ENCODE data around the gene RGL4.
"Not testable (repeated sequence)": the region's sequence is repeated elsewhere in the genome, so short reads cannot be mapped to it uniquely, and the experiment has no call there.

Gene RGL4, protein sequence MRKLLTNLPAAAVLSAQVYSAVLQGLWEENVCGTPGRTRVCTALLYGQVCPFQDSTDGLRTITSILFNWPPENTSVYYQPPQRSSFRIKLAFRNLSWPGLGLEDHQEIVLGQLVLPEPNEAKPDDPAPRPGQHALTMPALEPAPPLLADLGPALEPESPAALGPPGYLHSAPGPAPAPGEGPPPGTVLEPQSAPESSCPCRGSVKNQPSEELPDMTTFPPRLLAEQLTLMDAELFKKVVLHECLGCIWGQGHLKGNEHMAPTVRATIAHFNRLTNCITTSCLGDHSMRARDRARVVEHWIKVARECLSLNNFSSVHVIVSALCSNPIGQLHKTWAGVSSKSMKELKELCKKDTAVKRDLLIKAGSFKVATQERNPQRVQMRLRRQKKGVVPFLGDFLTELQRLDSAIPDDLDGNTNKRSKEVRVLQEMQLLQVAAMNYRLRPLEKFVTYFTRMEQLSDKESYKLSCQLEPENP

DNA sequence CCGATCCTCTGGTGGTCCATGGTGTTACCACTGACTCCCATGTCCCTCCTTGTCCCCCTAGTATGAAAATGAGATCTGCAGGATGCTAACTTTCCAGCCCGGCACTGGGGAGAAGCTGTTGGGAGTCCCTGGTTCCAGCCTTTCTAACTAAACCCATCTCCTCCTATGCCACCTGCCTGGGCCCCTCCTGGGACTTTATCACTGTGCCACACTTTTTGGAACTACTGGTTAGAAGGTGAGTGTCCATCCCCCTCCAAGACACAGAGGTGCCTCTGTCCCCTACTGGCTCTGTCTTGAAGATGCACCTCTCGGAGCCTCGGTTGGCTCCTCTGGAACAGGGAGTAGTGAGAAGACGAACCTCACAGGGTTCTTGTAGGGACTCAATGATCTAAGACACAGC lies at the start of gene RGL4:
RGL4 (plus strand) TSS at position 301 of the 400 bp plus-strand sequence. CDS start 1,018 bp downstream, outside the sequence.
- no peak for DNase-seq

DNA sequence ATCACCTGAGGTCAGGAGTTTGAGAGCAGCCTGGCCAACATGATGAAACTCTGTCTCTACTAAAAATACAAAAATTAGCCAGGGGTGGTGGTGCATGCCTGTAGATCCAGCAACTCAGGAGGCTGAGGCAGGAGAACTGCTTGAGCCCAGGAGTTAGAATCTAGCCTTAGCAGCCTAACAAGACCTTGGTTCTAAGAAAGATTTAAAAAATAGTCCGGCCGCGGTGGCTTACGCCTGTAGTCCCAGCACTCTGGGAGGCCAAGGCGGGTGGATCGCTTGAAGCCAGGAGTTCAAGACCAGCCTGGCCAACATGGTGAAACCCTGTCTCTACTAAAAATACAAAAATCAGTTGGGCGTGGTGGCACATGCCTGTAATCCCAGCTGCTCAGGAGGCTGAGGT lies 44.3 kb upstream of the RGL4 start:
- DNase-seq = not testable (repeated sequence)

DNA sequence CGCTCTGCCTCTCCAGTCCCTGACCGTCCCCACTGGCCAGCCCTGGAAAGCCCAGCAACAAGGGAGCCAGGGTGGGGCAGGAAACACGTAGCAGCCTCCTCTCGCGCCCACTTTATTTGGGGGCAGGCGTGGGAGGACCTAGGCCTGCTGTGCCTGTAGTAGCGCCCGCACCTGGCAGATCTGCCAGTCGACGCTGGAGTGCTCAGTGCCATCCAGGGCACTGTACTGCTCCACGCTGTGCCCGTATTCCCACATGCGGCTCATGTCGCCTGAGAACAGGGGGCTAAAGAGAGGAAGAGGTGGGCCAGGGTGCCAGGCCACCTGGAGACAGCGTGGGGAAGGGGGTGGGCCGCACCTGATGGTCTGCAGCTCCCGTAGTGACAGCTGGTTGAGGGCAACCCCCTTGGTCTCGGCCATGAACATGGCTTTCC lies 41.7 kb upstream of the RGL4 start:
- DNase-seq = no peak

DNA sequence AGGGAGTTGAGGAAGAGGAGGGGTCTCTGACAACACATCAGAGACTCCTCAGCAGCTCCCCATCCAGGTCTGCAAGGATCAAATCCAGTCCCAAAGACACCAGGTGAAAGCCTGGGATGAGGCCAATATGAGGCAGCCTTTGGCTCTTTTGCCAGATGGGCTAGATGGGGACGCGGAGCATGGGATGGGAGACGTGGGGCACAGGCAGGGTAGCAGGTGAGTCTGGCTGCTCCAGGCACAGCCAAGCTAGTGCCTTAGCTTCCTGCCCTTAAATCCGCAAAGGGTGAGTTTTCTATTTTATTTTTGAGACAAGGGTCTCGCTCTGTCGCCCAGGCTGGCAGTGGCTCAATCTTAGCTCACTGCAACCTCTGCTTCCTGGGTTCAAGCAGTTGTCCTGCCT lies 39.1 kb upstream of the RGL4 start:
- DNase-seq = no peak

DNA sequence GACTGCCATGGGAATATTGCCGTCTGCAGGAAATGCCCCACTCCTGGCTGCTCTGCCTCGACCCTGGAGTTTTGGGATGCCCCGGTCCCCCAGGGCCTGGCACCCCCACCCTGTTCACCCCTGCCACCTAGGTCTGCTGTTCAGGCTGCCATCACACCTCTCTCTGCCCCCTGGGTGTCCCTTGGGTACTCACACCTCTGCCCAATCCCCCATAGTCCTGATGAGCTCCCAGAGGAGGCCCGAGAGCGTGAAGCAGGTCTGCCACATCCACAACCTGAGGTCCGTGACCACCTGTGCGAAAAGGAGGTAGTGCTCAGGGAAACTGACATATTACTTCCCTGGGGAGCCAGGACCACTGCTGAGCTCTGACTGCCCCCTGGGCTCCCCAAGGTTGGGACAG lies 38.5 kb upstream of the RGL4 start:
- no peak for DNase-seq

DNA sequence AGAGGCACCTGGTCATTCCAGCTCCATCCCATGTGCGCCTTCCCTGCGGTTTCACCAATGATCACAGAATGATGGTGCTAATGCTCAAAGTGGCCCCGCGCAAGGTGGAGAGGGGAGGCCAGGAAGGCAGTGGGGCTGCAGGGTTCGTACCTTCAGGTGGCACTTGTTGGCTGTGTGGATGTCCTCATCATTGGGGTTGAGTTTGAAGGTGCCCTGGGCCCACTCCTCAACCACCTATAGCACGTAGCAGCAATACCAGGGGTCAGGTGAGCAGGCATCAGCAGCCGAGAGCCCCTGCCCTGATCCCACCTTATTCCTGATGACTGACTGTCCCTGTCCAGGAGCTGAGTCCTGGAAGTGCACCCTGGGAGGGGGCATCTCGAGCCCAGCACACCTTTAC lies 38.1 kb upstream of the RGL4 start:
- DNase-seq = no peak

DNA sequence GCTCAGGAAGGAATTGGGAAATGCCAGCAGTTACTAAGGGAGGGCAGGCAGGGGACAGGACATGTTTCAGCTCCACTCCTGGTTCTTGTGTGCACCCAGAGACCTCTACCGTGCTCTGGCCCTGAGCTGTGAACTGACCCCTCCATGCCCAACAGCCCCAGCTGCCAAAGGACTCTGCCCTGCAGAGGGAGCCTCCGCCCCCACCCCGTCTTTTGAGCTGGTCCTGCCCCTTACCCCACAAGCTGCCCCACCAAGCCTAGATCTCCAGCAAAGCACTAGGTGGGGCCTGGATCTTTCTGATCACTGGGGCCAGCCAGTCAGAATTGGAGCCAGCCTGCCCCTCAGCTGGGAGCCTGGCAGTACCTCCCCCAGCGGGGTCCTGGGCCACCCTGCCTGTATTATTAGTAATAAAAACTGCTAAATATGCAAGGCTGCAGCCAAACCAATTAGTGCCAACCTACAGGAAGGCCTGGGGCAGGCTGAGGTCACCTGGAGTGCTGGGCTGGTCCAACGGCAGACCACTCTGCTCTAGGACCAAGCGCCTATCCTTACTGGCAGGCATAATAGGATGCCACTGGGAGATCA lies 34.8 kb upstream of the RGL4 start:
- no peak for DNase-seq

DNA sequence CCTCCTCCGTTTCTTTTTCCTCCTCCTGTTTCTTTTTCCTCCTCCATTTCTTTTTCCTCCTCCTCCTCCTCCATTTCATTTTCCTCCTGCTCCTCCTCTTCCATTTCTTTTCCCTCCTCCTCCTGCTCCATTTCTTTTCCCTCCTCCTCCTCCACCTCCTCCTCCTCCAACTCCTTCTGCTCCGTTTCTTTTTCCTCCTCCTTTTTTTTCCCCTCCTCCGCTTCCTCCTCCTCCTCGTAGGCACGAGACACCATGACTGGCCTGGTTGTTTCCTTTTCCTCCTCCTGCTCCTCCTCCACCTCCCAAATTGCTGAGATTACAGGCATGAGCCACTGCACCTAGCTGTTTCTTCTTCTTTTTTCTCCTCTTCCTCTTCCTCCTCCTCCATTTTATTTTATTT lies 33.1 kb upstream of the RGL4 start:
- DNase-seq = no peak

DNA sequence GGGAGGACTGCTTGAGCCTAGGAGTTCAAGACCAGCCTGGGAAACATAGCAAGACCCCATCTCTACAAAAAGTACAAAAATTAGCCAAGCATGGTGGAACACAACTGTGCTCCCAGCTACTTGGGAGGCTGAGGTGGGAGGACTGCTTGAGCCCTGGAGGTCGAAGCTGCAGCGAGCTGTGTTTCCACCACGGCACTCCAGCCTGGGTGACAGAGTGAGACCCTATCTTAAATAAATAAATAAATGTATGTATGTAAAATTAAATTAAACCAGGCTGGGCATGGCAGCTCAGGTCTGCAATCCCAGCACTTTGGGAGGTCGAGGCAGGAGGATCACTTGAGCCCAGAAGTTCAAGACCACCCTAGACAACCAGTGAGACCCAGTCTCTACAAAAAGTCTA lies 30.4 kb upstream of the RGL4 start:
- DNase-seq = peak; percentile 4

DNA sequence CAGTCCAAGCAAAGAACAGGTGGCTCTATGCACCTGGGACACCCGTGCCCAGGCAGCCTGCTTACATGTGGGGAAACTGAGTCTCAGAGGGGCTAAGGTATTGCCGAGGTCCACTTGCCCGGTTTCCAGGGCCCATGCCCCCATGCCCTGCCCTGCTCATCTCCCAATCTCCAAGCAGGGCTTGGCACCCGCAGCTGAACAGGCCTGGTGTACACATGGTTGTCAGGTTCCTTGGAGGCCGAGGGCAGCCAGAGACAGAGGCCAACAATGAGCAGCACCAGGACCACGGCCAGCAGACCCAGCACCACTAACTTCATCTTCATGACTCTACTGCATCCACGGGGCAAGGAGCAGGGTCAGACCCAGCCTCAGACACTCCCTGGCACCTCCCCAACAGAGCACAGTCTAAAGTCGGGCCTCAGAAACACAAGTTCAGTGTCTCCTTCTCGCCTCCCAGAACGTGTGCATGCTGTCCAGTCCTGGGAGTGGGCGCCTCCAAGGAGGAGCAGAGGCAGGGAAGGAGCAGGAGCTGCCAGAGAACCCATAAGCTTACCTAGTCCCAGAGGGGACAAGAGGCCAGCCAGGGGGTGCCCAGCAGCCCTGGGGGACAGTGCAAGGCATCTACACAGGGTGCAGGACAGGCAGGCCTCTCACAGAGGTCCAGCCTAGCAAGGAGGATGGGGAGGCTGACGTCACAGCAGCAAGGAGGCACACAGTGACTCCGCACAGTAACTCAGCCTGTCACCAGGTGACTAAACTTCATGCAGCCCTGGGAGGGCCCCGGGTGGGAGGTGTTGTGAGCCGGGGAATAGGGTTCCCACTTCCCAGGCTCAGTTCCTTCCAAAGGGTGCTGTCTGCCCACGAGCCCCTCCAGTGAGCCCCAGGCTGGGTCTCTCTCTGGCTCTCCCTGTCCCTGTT lies 20.2 kb upstream of the RGL4 start:
- DNase-seq = peak; percentile 28

DNA sequence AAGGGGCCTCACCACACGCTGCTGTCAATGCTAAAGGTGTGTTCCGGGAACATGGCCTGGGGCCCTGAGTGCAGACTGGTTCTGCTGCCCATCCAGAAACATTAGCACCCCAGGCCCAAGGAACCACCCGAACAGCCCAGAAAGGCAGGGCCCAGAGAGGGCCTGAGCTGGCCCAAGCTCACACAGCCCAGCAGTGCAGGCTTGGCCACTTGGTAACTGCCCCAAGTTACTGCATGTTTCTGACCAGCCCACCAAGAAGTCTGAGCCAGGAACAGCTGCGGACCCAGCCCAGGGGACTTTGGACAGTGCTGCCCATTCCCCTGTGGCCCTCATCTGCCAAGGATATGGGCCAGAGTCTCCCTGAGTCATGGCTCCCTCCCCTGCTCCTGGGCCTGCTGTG lies 19.4 kb upstream of the RGL4 start:
- not testable (repeated sequence) for DNase-seq

DNA sequence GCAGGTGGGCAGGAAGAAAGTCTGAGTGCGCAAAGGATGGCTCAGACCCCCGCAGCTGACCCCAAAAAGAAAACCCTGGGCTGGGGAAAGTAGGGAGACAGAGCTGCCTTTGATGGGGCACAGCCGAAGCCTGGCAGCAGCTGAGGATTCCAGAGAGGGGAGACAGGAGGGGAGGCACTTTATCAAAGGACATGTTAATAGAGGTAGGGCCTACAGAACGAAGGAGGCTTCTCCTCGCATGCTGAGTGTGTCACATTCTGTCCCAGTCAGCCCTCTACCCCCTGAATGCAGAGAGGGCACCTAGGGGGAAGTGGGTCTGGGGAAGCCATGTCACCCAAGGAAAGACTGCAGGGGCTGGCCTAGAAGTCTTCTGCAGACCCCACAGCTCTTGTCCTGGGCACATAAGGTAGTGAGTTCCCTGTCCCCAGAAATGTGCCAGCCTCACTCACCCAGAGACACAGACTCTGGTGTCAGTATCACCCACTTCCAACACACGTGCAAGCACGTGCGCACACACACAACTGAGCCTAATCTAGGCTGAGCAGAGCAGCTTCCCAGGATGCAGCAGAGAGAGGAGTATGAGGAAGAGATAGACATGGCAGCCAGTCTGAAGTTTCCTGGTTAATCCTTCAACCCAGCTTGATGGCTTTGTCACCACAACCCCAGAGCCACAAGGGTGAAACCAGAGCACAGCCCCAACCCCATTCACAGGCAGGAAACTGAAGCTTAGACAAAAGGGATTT lies 18.3 kb upstream of the RGL4 start:
- DNase-seq = peak; percentile 6

DNA sequence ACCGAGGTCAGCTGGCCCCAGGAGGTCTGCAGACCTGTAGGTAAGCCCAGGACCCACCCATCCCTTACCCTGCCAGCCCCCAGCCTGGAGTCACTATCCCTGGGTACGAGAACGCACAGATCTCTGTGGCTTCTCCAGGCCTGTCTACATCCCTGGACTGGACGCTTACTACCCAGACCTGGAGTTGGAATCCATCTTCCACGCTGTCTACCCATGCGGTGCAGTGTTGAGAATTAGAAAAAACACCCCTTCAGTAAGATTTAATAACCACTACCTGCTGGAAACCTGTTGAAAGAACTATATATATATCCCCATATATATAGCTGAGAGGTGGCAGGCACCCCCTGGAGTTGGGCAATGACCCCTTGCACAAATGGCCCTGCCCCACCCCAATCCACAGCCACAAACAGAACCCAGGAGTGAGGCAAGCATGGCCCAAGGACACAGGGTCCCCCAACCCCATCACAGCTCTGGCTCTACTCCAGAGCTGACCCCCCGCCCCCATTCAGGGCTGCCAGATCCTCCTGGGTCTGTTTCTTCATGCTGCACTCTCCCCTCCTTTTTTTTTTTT lies 17.7 kb upstream of the RGL4 start:
- DNase-seq = peak; percentile 7

DNA sequence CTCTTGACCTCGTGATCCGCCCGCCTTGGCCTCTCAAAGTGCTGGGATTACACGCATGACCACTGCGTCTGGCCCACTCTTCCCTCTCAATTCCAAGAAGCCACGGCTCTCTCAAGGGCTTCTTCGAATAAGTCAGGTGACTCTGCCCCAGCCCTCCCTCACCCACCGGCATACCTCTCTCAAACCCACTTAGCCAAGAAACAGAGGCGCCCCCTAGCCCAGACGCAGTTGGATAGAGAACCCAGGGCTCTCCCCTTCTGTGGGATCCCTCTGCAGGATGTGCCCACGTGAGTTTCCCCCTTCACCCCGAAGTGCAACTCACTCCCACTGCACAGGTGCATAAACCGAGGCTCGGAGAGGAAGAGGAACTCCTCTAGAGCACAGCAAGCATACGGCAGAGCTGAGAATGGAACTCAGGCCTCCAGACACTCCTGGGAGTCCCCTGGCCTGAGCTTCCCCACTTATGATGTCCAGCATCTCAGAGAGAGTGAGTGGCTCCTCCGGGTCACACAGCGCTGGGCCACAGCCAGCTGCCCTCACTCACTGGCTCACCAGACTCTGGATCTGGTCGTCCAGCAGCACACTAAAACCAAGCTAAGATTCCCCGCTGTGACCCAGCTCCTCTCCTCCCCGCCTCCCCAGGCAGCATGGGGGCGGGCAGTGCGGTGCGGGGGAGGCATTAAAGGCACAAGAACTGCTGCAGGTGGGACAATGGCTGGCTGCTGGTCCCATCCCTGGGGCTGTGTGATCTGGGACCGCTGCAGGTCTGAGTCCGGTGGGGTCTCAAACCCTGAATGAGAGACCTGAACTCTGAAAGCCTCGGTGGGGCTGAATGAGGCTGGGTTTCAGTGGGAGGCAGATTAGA lies 16.8 kb upstream of the RGL4 start:
- DNase-seq = peak; percentile 18

DNA sequence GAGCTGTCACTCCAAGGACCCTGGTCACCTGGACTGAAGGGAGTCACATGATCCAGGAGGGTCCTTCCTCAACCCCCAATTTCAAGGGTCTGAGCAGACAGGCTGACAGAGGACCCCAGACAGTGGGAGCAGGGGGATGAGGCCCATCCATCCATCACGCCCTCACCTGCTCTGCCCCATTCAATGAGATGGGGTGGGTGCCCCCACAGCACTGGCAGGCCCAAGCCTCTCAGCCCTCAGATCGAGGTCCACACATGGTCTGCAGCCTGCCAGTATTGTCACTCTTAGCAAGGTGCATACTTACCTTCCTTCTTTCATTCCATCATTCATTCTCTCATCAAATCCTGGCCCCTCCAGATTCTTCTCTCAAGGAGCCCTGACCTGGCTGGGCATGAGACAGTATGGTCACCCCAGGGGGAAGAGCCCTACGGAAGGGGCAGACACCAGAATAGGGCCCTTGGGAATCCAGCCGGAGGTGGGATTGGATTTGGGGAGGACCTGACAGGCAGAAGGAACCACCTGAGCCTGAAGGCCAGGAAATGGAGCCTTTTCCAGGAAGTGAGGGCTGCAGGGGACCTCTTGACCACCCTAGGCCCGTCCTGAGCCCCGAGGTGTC lies 15.8 kb upstream of the RGL4 start:
- peak; percentile 13 for DNase-seq

DNA sequence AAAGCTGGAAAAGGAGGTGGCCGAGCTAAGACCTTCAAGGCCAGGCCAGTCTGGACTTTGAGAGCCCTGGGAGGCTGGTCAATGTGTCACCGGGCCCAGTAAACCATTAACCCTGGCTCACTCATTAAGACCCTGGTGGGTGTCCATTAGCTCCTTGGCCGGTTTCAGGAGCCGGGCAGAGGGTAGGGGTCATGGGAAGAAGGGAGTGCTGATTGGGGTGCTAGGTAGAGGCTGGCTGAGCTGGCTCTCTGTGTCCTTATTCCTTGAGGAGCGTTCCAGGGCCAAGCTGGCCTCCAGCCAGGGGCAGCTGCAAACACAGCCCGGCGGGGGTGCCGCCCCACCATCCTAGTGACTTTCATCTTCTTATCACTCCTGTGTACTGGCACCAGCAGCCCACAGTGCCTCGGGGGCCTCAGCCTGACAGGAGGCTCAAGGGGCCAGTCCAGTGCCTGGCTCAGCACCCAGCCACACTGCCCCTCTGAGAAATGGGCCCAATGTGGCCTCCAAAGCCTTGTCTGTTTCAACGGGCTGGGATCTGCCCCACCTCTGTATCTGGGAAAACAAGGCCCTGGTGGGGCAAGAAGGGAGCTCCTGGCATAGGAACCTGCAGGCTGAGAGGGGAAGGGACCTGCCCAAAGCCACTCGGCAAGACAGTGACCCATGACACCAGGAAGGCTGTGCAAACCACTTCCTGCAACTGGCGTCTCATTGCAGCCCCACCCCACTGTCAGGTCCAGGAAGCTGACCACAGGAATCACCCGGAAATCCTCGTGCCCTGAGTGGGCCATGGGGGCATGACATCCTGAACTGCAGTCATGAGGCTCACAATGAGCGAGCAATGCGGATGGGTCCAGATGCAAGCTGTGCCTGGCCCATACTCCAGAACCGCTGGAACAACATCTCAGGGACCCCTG lies 15.1 kb upstream of the RGL4 start:
- peak; percentile 27 for DNase-seq

DNA sequence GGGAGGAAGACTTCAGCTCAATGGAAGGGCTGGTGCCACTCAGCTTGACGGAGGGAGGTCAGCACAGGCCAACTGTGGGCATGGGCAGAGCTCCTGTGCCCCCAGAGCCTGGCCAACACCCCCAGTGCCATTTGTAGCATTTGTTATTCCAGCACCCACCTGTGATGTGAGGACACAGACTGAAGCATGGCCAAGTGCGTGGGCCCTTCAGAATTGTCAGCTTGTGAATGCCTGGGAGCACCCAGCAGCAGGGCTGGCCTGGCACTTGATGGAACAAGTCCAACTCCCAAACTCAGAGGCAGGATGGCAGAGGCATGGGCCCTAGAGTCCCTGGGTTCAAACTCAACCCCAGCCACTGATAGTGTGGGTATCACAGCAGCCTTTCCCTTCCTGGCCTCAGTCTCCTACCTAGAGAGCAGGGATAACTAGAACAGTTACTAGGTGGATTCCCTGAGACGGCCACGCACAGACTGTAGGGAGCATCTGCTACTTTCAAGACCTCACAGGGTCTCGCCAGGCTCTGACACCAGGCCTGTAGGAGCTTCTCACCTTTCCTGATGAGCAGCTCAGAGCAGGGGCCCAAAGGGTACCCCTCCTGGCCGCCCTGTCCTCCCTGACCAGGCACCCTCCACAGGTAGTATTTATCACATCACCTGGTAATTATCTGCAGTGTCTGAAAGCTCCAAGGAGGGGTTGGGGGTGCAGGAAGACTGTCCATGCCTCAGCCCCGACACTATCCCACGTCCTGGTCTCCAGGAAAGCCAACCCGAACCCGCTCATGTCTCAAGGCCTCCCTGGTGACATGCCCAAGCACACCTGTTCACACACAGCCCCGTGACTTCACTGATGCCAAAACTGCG lies 13.7 kb upstream of the RGL4 start:
- DNase-seq = peak; percentile 25

DNA sequence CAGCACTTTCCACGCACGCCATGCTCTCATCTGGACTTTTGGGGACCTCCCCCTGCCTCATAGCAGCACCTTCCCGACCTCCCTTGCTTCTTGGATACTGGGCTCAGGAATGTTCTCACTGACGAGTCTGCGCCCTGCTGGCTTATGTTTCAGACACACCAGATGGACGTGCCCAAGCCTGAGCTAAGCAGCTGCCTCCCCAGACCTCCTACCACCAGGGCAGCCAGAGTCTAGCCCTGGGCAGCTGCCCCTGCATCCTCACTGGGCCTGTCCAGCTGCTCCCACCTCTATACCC lies 13.2 kb upstream of the RGL4 start:
- peak; percentile 17 for DNase-seq

DNA sequence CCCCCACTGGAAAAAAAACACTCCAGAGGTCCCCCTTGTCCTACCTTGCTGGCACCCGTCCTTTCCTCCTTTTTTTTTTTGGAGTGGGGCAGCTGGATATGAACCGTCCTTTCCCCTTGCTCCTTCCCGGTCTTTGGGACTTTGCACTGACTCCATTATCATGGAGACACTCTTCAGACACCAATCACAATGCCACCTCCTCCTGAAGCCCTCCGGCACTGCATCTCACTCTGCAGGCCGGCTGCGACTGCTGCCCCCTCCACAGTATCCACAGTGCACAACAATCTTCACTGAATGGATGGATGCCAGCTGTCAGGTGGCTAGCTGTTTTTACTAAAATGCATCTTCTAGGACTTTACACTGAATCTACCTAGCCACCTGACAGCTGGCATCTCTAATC lies 12.7 kb upstream of the RGL4 start:
- DNase-seq = no peak

Data from activated CD4-positive, CD25-positive, alpha-beta regulatory T cell treated with anti-CD3 and anti-CD28 coated beads, Interleukin-2, amount 50 U/mL, for 72 hours (primary cell).